Prostate gland (tissue), 2 donors: ENCODE measurements around the gene PKN2. TPM values are rescaled to one million over a fixed set of nuclear protein-coding genes. Genes with fewer than 3 reads are reported as not detected.

Source experiments
- DNase-seq: peaks from one replicate; pipeline ENCODE4 v3.0.0-alpha.2; 2019; ENCODE audit warnings: low spot score
- H3K27ac ChIP-seq, 2 donors: fragments of 200-600 bp; sonication (generic); 2 replicates each; pipeline ENCODE4 v1.5.1; 2017 to 2019
- H3K27me3 ChIP-seq: fragments of 200-600 bp; sonication (generic); replicated peaks from 2 replicates; pipeline ENCODE4 v1.5.1; 2019; ENCODE audit not compliant: insufficient read depth
- H3K36me3 ChIP-seq, 2 donors: fragments of 200-600 bp; sonication (generic); 1 replicate in 1 of 2; 2 replicates in 1 of 2; pipeline versions ENCODE4 v1.5.1 to v1.8.1; 2017 to 2019
- H3K4me1 ChIP-seq: fragments of 200-600 bp; sonication (generic); replicated peaks from 2 replicates; pipeline ENCODE4 v1.5.1; 2019
- H3K4me3 ChIP-seq, 2 donors: fragments of 200-600 bp; sonication (generic); 2 replicates each; pipeline ENCODE4 v1.5.1; 2017 to 2019
- H3K9me3 ChIP-seq: fragments of 200-600 bp; sonication (generic); 2 replicates; pipeline ENCODE4 v1.5.1; 2017
- CTCF ChIP-seq, 4 experiments: fragments of 200-600 bp in 2 of 4; fragments of 450-650 bp in 2 of 4; sonication (generic) in 2 of 4; IDR thresholded peaks; 1 replicate in 3 of 4; 2 replicates in 1 of 4; pipeline ENCODE4 v1.5.1; 2016 to 2019; ENCODE audit warnings: antibody characterized with exemption in 4 of 4, mild to moderate bottlenecking in 2 of 4, moderate library complexity in 2 of 4
- POLR2A ChIP-seq: fragments of 450-650 bp; IDR thresholded peaks from one replicate; pipeline ENCODE4 v1.6.1; 2016; ENCODE audit warnings: antibody characterized with exemption, mild to moderate bottlenecking
- POLR2AphosphoS5 ChIP-seq: sonication (generic); formaldehyde crosslinking; IDR thresholded peaks from one replicate; pipeline ENCODE4 v1.6.1; 2017; ENCODE audit warnings: antibody characterized with exemption
- WGBS: methylation state at CpG from one replicate; pipeline ENCODE4 v1.1.5; 2018; 5-methylcytosine and 5-hydroxymethylcytosine counted together
- intact Hi-C: fragments of 100-400 bp; cut with DNase I; formaldehyde crosslinking; loops from one replicate; pipeline ENCODE4 v1.14.2; 2022
- total RNA-seq, 2 donors: library from RNA; depleted of rRNA; stranded (reverse); fragments of >200 nt; gene quantifications; one replicate each; pipeline ENCODE4 v1.1.0, GENCODE V29; 2016

PKN2 gene
- total RNA-seq, 2 donors from 2014 or later: 35.2 to 36.2 TPM

GRCh38 chr1:88659552-88659951, 24.5 kb upstream of the PKN2 start:
- H3K9me3 ChIP-seq: no peaks in the 10 kb centered on the region
- intact Hi-C loops: loop anchor here (5.0 kb wide), 1 partner anchor 218 kb away; no protein-coding TSS in a partner anchor
- H3K4me3 ChIP-seq: no peak overlapping the region
- DNase-seq: no peak
- no peaks in the 10 kb centered on the region for H3K36me3 ChIP-seq
- no peak overlapping the region for H3K27ac ChIP-seq
- TF ChIP-seq CTCF (IDR thresholded peaks at IDR 0.05) (no peak), POLR2A (no peak), POLR2AphosphoS5 (no peak)
- no peaks in the 10 kb centered on the region for H3K27me3 ChIP-seq
- no peaks in the 10 kb centered on the region for H3K4me1 ChIP-seq

- Histone ChIP-seq H3K27me3 (no peaks in the 10 kb centered on the region), H3K27ac (no peak overlapping the region), H3K4me1 (no peaks in the 10 kb centered on the region), H3K36me3 (no peaks in the 10 kb centered on the region), H3K4me3 (no peak overlapping the region), H3K9me3 (no peaks in the 10 kb centered on the region)
- intact Hi-C loops: no loop called here
- no peak for TF ChIP-seq POLR2A
- TF ChIP-seq CTCF (IDR thresholded peaks at IDR 0.05): no peak
- no peak for TF ChIP-seq POLR2AphosphoS5
- 77% methylated on average over 4 of the region's 4 CpGs for WGBS
- no peak for DNase-seq
Observed at GRCh38 chr1:88661188-88661587, 22.9 kb upstream of the PKN2 start.

- WGBS: 42% methylated on average over 2 of the region's 2 CpGs
- Histone ChIP-seq H3K4me3 (no peak overlapping the region), H3K9me3 (no peaks in the 10 kb centered on the region), H3K36me3 (no peaks in the 10 kb centered on the region), H3K4me1 (no peaks in the 10 kb centered on the region), H3K27ac (no peak overlapping the region), H3K27me3 (no peaks in the 10 kb centered on the region)
- DNase-seq: no peak
- no peak for TF ChIP-seq POLR2AphosphoS5
- TF ChIP-seq POLR2A: no peak
- no peak for TF ChIP-seq CTCF (IDR thresholded peaks at IDR 0.05)
- intact Hi-C loops: no loop called here
Observed at GRCh38 chr1:88661951-88662699, 21.9 kb upstream of the PKN2 start.

- intact Hi-C loops: no loop called here
- Histone ChIP-seq H3K27ac (no peak overlapping the region), H3K9me3 (no peaks in the 10 kb centered on the region), H3K36me3 (no peaks in the 10 kb centered on the region), H3K4me3 (no peak overlapping the region), H3K27me3 (no peaks in the 10 kb centered on the region), H3K4me1 (no peaks in the 10 kb centered on the region)
- WGBS: 70% methylated on average over 2 of the region's 2 CpGs
- TF ChIP-seq POLR2A (no peak), CTCF (IDR thresholded peaks at IDR 0.05) (no peak)
- no peak for DNase-seq
Observed at GRCh38 chr1:88662723-88663122, 21.4 kb upstream of the PKN2 start.

GRCh38 chr1:88668405-88668804, 15.7 kb upstream of the PKN2 start:
- DNase-seq: no peak
- H3K4me3 ChIP-seq: no peak overlapping the region
- no peaks in the 10 kb centered on the region for H3K27me3 ChIP-seq
- H3K4me1 ChIP-seq: no peaks in the 10 kb centered on the region
- H3K27ac ChIP-seq: no peak overlapping the region
- no peaks in the 10 kb centered on the region for H3K9me3 ChIP-seq
- no peak for TF ChIP-seq CTCF (IDR thresholded peaks at IDR 0.05)
- intact Hi-C loops: no loop called here
- no peaks in the 10 kb centered on the region for H3K36me3 ChIP-seq
- 89% methylated on average over 3 of the region's 3 CpGs for WGBS
